ENCODE measurements around the gene OSBPL7.

- TF ChIP-seq, protein P1, sequence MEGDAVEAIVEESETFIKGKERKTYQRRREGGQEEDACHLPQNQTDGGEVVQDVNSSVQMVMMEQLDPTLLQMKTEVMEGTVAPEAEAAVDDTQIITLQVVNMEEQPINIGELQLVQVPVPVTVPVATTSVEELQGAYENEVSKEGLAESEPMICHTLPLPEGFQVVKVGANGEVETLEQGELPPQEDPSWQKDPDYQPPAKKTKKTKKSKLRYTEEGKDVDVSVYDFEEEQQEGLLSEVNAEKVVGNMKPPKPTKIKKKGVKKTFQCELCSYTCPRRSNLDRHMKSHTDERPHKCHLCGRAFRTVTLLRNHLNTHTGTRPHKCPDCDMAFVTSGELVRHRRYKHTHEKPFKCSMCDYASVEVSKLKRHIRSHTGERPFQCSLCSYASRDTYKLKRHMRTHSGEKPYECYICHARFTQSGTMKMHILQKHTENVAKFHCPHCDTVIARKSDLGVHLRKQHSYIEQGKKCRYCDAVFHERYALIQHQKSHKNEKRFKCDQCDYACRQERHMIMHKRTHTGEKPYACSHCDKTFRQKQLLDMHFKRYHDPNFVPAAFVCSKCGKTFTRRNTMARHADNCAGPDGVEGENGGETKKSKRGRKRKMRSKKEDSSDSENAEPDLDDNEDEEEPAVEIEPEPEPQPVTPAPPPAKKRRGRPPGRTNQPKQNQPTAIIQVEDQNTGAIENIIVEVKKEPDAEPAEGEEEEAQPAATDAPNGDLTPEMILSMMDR (IDR thresholded peaks at IDR 0.05): no peak
- TF ChIP-seq RNF2 (IDR thresholded peaks at IDR 0.05; ENCODE audit: borderline replicate concordance, low read depth) (no peak), KDM5A (IDR thresholded peaks at IDR 0.05) (no peak), CHD2 (IDR thresholded peaks at IDR 0.05; ENCODE audit: low read length, partially characterized antibody) (no peak), E2F6 (IDR thresholded peaks at IDR 0.05; ENCODE audit: borderline replicate concordance, low read depth) (no peak), POLR2A (IDR thresholded peaks at IDR 0.05; ENCODE audit: low read length) (no peak), USF2 (IDR thresholded peaks at IDR 0.05) (no peak), HMGXB4 (CRISPR knock-in tag; IDR thresholded peaks at IDR 0.05; ENCODE audit: borderline replicate concordance) (no peak), RAD21 (conservative IDR thresholded peaks at IDR 0.05 in 1 of 2, IDR thresholded peaks at IDR 0.05 in 1 of 2) (no peak), FOXS1 (CRISPR knock-in tag; IDR thresholded peaks at IDR 0.05) (no peak), ZFP36 (IDR thresholded peaks at IDR 0.05; ENCODE audit: borderline replicate concordance, partially characterized antibody) (no peak), CEBPB (IDR thresholded peaks at IDR 0.05) (no peak)
- TF ChIP-seq, protein P2, sequence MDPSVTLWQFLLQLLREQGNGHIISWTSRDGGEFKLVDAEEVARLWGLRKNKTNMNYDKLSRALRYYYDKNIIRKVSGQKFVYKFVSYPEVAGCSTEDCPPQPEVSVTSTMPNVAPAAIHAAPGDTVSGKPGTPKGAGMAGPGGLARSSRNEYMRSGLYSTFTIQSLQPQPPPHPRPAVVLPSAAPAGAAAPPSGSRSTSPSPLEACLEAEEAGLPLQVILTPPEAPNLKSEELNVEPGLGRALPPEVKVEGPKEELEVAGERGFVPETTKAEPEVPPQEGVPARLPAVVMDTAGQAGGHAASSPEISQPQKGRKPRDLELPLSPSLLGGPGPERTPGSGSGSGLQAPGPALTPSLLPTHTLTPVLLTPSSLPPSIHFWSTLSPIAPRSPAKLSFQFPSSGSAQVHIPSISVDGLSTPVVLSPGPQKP (IDR thresholded peaks at IDR 0.05; ENCODE audit: low read depth, low read length): no peak
- TF ChIP-seq, protein P3, sequence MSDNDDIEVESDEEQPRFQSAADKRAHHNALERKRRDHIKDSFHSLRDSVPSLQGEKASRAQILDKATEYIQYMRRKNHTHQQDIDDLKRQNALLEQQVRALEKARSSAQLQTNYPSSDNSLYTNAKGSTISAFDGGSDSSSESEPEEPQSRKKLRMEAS (IDR thresholded peaks at IDR 0.05): no peak
These were observed 1.4 kb downstream of the OSBPL7 start for GRCh38 chr17:47820033-47820789.
